ENCODE data around the gene L2HGDH. TPM values are rescaled to one million over a fixed set of nuclear protein-coding genes. Genes with fewer than 3 reads are reported as not detected.
"Not testable (repeated sequence)": the region's sequence is repeated elsewhere in the genome, so short reads cannot be mapped to it uniquely, and the experiment has no call there.

L2HGDH gene
- total RNA-seq (2014; rRNA removed; shearing (Covaris generic)): 4.3 and 9.9 TPM in 2 replicates

GRCh38 chr14:50311972-50312733, at the start of gene L2HGDH, which contains the start of gene DMAC2L:
TSS of gene L2HGDH (minus strand) at chr14:50312229. CDS start at chr14:50312150, 79 bp downstream.
TSS of gene DMAC2L (plus strand) at chr14:50312324. CDS start at chr14:50321488, 9,164 bp downstream.
- peak; percentile 94 for DNase-seq (ENCODE audit: low read depth)

GRCh38 chr14:50360851-50361250, 48.8 kb upstream of the L2HGDH start:
- DNase-seq (ENCODE audit: low read depth): no peak

DNA sequence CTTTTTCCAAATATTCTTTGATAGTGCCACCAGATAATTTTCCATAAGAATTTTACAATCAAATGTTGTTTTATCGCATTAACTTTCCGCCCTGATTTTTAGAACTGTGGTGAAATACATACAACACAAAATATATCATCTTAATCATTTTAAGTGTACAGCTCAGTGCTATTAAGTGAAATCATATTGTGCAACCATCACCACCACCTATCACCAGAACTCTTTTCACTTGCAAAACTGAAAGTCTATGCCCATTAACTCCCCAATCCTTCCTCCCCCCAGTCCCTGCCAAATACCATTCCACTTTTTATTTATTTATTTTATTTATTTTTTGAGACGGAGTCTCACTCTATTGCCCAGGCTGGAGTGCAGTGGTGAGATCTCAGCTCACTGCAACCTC, 48.1 kb upstream of the L2HGDH start:
- no peak for DNase-seq (ENCODE audit: low read depth)

- no peak for DNase-seq (ENCODE audit: low read depth)
Observed at GRCh38 chr14:50359631-50360030, 47.6 kb upstream of the L2HGDH start.

- DNase-seq (ENCODE audit: low read depth): no peak
Observed at GRCh38 chr14:50357753-50358395, 45.8 kb upstream of the L2HGDH start.

DNA sequence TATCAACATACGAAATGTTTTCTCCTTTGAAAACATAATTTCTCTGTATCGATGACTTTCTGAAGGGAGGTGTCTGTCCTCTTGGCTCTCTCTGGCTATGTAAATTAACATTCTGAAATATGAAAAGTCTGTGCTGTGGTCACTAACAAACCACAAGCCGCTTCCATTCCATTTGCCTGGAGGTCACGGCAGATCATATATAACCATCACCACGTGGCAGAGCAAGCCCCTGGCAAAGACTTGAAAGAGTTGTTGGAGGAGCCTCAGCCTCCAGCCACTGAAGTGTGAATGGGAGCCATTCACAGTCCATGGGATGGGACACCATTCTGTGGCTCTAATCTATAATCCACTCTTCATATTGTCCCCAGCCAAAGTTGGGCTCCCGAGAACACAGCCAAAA, 45.1 kb upstream of the L2HGDH start:
- DNase-seq (ENCODE audit: low read depth): no peak

DNA sequence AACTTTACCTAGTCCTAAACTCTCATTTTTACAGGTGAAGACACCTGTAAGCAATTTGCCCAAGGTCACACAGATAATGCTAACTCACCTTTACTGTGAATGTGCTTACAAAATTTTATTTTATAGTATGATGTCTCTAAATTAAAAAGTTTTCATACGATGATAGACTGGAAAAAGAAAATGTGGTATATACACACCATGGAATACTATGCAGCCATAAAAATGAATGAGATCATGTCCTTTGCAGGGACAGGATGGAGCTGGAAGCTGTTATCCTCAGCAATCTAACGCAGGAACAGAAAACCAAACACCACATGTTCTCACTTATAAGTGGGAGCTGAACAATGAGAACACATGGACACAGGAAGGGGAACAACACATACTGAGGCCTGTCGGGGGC, 44.3 kb upstream of the L2HGDH start:
- not testable (repeated sequence) for DNase-seq (ENCODE audit: low read depth)

DNA sequence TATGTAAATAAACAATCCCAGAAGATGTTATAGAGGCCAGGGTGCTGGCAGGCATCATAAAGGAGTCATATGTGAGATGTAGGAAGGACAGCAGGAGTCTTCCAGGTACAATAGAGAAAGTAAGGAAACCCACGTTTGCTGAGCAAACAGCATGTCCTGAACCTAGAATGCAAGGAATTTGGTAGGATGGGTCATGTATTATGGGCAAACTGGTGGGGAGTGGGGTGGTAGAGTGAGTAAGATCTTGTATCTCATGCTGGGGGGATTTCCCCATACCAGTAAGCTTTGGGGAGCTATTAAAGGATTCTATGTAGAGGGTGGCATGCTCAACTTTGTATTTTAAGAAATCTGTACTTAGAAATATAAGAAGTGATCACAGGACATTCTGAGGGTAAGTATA, 43.7 kb upstream of the L2HGDH start:
- no peak for DNase-seq (ENCODE audit: low read depth)

DNA sequence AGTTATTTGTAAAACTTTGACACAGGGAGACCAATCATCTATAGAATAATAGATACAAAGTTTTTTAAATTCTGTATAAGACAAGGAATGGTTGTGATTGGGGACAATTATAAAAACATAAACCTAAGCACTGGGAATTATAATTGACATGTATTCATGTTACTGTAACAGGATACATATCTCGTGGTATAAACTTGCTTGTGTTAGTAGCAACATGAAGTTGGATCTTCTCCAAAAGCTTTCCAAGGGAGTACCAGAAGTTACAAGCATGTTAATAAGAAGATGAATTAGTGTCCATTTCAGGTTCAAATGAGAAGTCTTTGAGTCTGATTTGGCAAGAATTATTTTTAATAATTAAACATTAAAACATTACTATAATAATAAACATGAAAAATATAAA, 42.5 kb upstream of the L2HGDH start:
- DNase-seq (ENCODE audit: low read depth): no peak

DNA sequence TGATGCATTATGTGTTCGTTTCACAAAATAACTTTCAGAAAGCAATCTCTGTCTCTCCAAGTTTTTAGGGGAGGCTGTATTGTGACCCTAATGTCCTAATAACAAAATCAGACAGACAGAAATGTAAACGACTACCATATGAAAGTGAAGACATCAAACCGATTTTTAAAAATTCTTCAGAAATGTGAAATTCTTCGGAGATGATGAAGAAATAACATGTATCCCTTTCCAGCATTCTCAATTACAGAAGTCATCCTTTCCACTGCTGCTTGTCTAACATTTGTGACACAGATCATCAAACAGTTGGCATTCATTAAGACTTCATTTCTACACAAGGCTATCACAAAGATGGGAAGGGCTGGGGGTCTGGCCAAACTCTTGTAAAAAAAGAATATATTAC, 41.1 kb upstream of the L2HGDH start:
- no peak for DNase-seq (ENCODE audit: low read depth)

GRCh38 chr14:50352584-50352983, 40.6 kb upstream of the L2HGDH start:
- DNase-seq (ENCODE audit: low read depth): no peak

DNA sequence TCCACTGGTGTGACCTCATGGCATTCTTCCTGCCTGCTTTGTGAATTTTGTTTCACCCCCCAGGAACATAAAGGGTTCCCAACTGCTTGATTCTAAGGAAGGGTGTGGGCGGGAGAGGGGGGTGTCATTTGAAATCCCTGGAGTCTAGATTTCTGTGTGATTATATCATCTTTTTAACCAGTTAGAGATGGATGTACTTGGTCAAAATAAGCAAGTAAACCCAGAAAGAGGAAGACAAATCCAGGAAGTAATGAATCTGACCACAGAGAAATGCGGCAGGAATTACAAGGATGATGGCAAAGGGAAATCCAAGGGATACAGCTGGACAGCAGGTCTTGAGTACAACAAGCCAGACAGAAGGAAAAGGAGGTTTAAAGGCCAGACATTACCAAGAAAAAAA, 38.9 kb upstream of the L2HGDH start:
- peak; percentile 30 for DNase-seq (ENCODE audit: low read depth)

- no peak for DNase-seq (ENCODE audit: low read depth)
Observed at GRCh38 chr14:50348933-50349332, 36.9 kb upstream of the L2HGDH start.

DNA sequence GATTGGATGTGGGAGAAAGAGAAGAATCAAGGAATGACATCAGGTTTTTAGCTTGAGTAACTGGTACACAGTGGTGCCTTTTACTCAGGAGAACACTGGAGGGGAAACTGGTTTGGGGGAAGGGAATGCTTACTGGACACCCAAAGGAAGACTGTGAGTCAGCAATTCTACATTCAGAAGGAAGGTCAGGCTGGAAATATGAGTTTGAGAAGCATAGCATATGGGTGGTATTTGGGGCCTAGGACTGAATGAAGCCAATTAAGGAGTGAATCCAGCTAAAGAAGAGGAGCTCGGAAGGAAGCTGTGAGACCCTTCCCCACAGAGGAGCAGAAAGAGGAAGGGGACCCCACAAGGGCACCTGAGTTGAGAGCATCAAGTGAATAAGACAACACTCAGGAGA, 35.5 kb upstream of the L2HGDH start:
- DNase-seq (ENCODE audit: low read depth): peak; percentile 60

GRCh38 chr14:50345846-50346422, 33.9 kb upstream of the L2HGDH start:
- peak; percentile 34 for DNase-seq (ENCODE audit: low read depth)

DNA sequence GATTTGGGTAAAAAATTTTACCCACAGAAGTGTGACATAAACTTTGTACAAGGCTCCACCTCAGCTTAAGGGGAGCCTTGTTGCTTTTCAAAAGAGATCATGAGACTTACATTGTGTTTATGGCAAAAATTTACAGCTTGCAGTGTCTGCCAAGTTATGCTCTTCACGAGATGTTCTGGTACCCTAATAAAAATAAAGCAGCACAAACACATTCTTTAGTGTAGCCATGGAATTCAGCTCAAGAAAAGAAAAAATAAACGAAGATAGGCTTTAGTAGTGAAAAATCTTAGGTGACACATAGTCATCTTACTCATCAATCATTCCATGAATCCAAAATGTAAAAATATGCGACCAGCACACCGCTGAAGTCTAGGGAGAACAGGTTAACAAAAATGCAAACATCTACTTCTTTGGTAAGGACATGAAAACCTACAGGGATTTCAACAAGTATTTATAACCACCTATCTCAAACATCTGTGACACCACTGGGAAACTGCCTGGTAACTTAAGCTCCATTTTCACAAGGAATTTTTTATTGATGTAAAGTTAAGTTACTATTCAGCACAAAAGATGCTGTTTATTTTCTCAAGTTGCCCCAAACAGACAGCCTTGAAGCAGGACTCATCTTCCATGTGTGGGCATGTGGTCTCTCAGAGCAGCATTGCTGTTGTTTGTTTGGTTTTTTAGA, 33.0 kb upstream of the L2HGDH start:
- DNase-seq (ENCODE audit: low read depth): peak; percentile 63

GRCh38 chr14:50344116-50344775, 32.2 kb upstream of the L2HGDH start:
- DNase-seq (ENCODE audit: low read depth): peak; percentile 86

DNA sequence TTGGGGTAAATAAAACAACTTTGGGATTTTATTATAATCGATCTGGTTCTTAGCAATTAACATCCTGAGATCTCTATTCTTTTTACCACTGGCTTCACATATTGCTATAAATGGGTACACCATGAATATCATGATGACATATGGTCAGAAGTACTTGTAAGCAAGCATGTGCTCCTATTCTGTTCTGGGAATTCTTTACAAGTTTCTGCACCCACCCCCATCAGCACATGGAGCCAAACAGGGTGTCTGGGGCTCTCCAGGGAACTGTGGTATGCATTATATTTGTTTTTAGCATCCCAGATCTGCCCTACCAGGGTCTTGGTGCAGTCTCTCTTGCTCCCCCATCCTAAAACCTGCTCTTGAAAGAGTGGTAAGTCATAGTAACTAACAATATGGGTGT, 31.4 kb upstream of the L2HGDH start:
- DNase-seq (ENCODE audit: low read depth): no peak

GRCh38 chr14:50342221-50343078, 30.4 kb upstream of the L2HGDH start:
- DNase-seq (ENCODE audit: low read depth): peak; percentile 90

GRCh38 chr14:50340963-50341362, 28.9 kb upstream of the L2HGDH start:
- no peak for DNase-seq (ENCODE audit: low read depth)

- DNase-seq (ENCODE audit: low read depth): no peak
Observed at GRCh38 chr14:50340045-50340444, 28.0 kb upstream of the L2HGDH start.
